ENCODE results near the gene PRR5.
"Not testable (repeated sequence)": the region's sequence is repeated elsewhere in the genome, so short reads cannot be mapped to it uniquely, and the experiment has no call there.

The PRR5 gene

GRCh38 chr22:44676441-44677352 is 25.3 kb upstream of the PRR5 start:
- H3K4me3 ChIP-seq (ENCODE audit: low read length): no peak overlapping the region
- no peaks in the 10 kb centered on the region for H3K36me3 ChIP-seq (ENCODE audit: control insufficient read depth, insufficient read depth, low read length)
- no peak overlapping the region for H3K56ac ChIP-seq (ENCODE audit: low read length)
- H3K18ac ChIP-seq (ENCODE audit: low read length): no peak overlapping the region
- no peak overlapping the region for H2BK5ac ChIP-seq (ENCODE audit: low read length)
- H2AK5ac ChIP-seq (ENCODE audit: low read length): no peak overlapping the region
- no peak overlapping the region for H3K4me2 ChIP-seq (ENCODE audit: low read length)
- DNase-seq: no peak
- WGBS (ENCODE audit: extremely low coverage, insufficient coverage, low lambda C conversion rate): no CpG with 5 or more reads among the region's 25 CpGs
- no peak overlapping the region for H4K5ac ChIP-seq (ENCODE audit: low read length)
- H2BK15ac ChIP-seq (replicated peaks; ENCODE audit: low read depth): no peak overlapping the region
- H4K8ac ChIP-seq (ENCODE audit: low read depth, low read length): no peak overlapping the region
- H3K9ac ChIP-seq (ENCODE audit: low read length): no peak overlapping the region
- no peak overlapping the region for H3K4ac ChIP-seq (ENCODE audit: low read depth, low read length)
- no peak overlapping the region for H3K23ac ChIP-seq (ENCODE audit: low read length)
- H3K27ac ChIP-seq (ENCODE audit: low read depth, low read length): no peak overlapping the region
- no peak overlapping the region for H2BK120ac ChIP-seq (ENCODE audit: low read depth, low read length)
- no peaks in the 10 kb centered on the region for H3K4me1 ChIP-seq (ENCODE audit: control insufficient read depth, low read depth, low read length)
- no peaks in the 10 kb centered on the region for H3K27me3 ChIP-seq (ENCODE audit: insufficient read depth, low read length, poor library complexity)
- H3K79me1 ChIP-seq (ENCODE audit: low read length): no peaks in the 10 kb centered on the region
- no peaks in the 10 kb centered on the region for H3K79me2 ChIP-seq (ENCODE audit: control insufficient read depth, insufficient read depth, low read length)

- no peak overlapping the region for H2BK5ac ChIP-seq (ENCODE audit: low read length)
Measured at GRCh38 chr22:44677353-44677840, 24.6 kb upstream of the PRR5 start.

GRCh38 chr22:44677871-44678555 is 24.0 kb upstream of the PRR5 start:
- no peaks in the 10 kb centered on the region for H3K79me1 ChIP-seq (ENCODE audit: low read length)
- no peaks in the 10 kb centered on the region for H3K4me1 ChIP-seq (ENCODE audit: control insufficient read depth, low read depth, low read length)
- no peak overlapping the region for H3K23ac ChIP-seq (ENCODE audit: low read length)
- no peak overlapping the region for H3K18ac ChIP-seq (ENCODE audit: low read length)
- no peaks in the 10 kb centered on the region for H3K79me2 ChIP-seq (ENCODE audit: control insufficient read depth, insufficient read depth, low read length)
- H4K5ac ChIP-seq (ENCODE audit: low read length): no peak overlapping the region
- H2BK15ac ChIP-seq (replicated peaks; ENCODE audit: low read depth): no peak overlapping the region
- no peak for DNase-seq
- no peaks in the 10 kb centered on the region for H3K36me3 ChIP-seq (ENCODE audit: control insufficient read depth, insufficient read depth, low read length)
- no peak overlapping the region for H3K4me2 ChIP-seq (ENCODE audit: low read length)
- no peak overlapping the region for H2BK120ac ChIP-seq (ENCODE audit: low read depth, low read length)
- no peak overlapping the region for H4K8ac ChIP-seq (ENCODE audit: low read depth, low read length)
- WGBS (ENCODE audit: extremely low coverage, insufficient coverage, low lambda C conversion rate): no CpG with 5 or more reads among the region's 18 CpGs
- H3K27ac ChIP-seq (ENCODE audit: low read depth, low read length): no peak overlapping the region
- H3K9ac ChIP-seq (ENCODE audit: low read length): no peak overlapping the region
- no peaks in the 10 kb centered on the region for H3K27me3 ChIP-seq (ENCODE audit: insufficient read depth, low read length, poor library complexity)
- no peak overlapping the region for H3K4me3 ChIP-seq (ENCODE audit: low read length)
- H3K56ac ChIP-seq (ENCODE audit: low read length): no peak overlapping the region
- no peak overlapping the region for H3K4ac ChIP-seq (ENCODE audit: low read depth, low read length)
- H2BK5ac ChIP-seq (ENCODE audit: low read length): no peak overlapping the region
- no peak overlapping the region for H2AK5ac ChIP-seq (ENCODE audit: low read length)

More at GRCh38 chr22:44677353-44677840, 24.6 kb upstream of the PRR5 start:
- H2BK120ac ChIP-seq (ENCODE audit: low read depth, low read length): no peak overlapping the region
- no peak overlapping the region for H2AK5ac ChIP-seq (ENCODE audit: low read length)
- H3K27me3 ChIP-seq (ENCODE audit: insufficient read depth, low read length, poor library complexity): no peaks in the 10 kb centered on the region
- no peak overlapping the region for H3K18ac ChIP-seq (ENCODE audit: low read length)
- H3K4me2 ChIP-seq (ENCODE audit: low read length): no peak overlapping the region
- no peak for DNase-seq
- H3K36me3 ChIP-seq (ENCODE audit: control insufficient read depth, insufficient read depth, low read length): no peaks in the 10 kb centered on the region
- no peaks in the 10 kb centered on the region for H3K79me1 ChIP-seq (ENCODE audit: low read length)
- no peaks in the 10 kb centered on the region for H3K4me1 ChIP-seq (ENCODE audit: control insufficient read depth, low read depth, low read length)
- H3K4me3 ChIP-seq (ENCODE audit: low read length): no peak overlapping the region
- no peak overlapping the region for H3K23ac ChIP-seq (ENCODE audit: low read length)
- no peaks in the 10 kb centered on the region for H3K79me2 ChIP-seq (ENCODE audit: control insufficient read depth, insufficient read depth, low read length)
- no peak overlapping the region for H3K56ac ChIP-seq (ENCODE audit: low read length)
- H3K27ac ChIP-seq (ENCODE audit: low read depth, low read length): no peak overlapping the region
- H2BK15ac ChIP-seq (replicated peaks; ENCODE audit: low read depth): no peak overlapping the region
- H4K5ac ChIP-seq (ENCODE audit: low read length): no peak overlapping the region
- H3K4ac ChIP-seq (ENCODE audit: low read depth, low read length): no peak overlapping the region
- WGBS (ENCODE audit: extremely low coverage, insufficient coverage, low lambda C conversion rate): no CpG with 5 or more reads among the region's 10 CpGs
- H4K8ac ChIP-seq (ENCODE audit: low read depth, low read length): no peak overlapping the region
- no peak overlapping the region for H3K9ac ChIP-seq (ENCODE audit: low read length)

- WGBS (ENCODE audit: extremely low coverage, insufficient coverage, low lambda C conversion rate): no CpG with 5 or more reads among the region's 18 CpGs
- H4K8ac ChIP-seq (ENCODE audit: low read depth, low read length): no peak overlapping the region
- no peaks in the 10 kb centered on the region for H3K4me1 ChIP-seq (ENCODE audit: control insufficient read depth, low read depth, low read length)
Measured at GRCh38 chr22:44678556-44679305, 23.3 kb upstream of the PRR5 start.

GRCh38 chr22:44679306-44679647 is 22.7 kb upstream of the PRR5 start:
- not testable (repeated sequence) for H2AK5ac ChIP-seq (ENCODE audit: low read length); H3K27me3 ChIP-seq (ENCODE audit: insufficient read depth, low read length, poor library complexity); H3K4me2 ChIP-seq (ENCODE audit: low read length); H3K79me1 ChIP-seq (ENCODE audit: low read length); H3K4ac ChIP-seq (ENCODE audit: low read depth, low read length); H3K36me3 ChIP-seq (ENCODE audit: control insufficient read depth, insufficient read depth, low read length); H3K4me1 ChIP-seq (ENCODE audit: control insufficient read depth, low read depth, low read length); H2BK15ac ChIP-seq (replicated peaks; ENCODE audit: low read depth); H3K79me2 ChIP-seq (ENCODE audit: control insufficient read depth, insufficient read depth, low read length); H4K8ac ChIP-seq (ENCODE audit: low read depth, low read length); H3K23ac ChIP-seq (ENCODE audit: low read length); H3K27ac ChIP-seq (ENCODE audit: low read depth, low read length); H2BK5ac ChIP-seq (ENCODE audit: low read length); H3K4me3 ChIP-seq (ENCODE audit: low read length); H3K56ac ChIP-seq (ENCODE audit: low read length); H2BK120ac ChIP-seq (ENCODE audit: low read depth, low read length); H3K18ac ChIP-seq (ENCODE audit: low read length); H4K5ac ChIP-seq (ENCODE audit: low read length); DNase-seq; H3K9ac ChIP-seq (ENCODE audit: low read length)
- no CpG with 5 or more reads among the region's 9 CpGs for WGBS (ENCODE audit: extremely low coverage, insufficient coverage, low lambda C conversion rate)

More at GRCh38 chr22:44678556-44679305, 23.3 kb upstream of the PRR5 start:
- Histone ChIP-seq H3K9ac (ENCODE audit: low read length) (no peak overlapping the region), H2BK15ac (replicated peaks; ENCODE audit: low read depth) (no peak overlapping the region), H3K4ac (ENCODE audit: low read depth, low read length) (no peak overlapping the region), H3K23ac (ENCODE audit: low read length) (no peak overlapping the region), H3K27me3 (ENCODE audit: insufficient read depth, low read length, poor library complexity) (no peaks in the 10 kb centered on the region), H2BK120ac (ENCODE audit: low read depth, low read length) (no peak overlapping the region), H3K4me3 (ENCODE audit: low read length) (no peak overlapping the region), H3K18ac (ENCODE audit: low read length) (no peak overlapping the region), H3K79me1 (ENCODE audit: low read length) (no peaks in the 10 kb centered on the region), H2BK5ac (ENCODE audit: low read length) (no peak overlapping the region), H3K56ac (ENCODE audit: low read length) (no peak overlapping the region), H3K79me2 (ENCODE audit: control insufficient read depth, insufficient read depth, low read length) (no peaks in the 10 kb centered on the region), H3K36me3 (ENCODE audit: control insufficient read depth, insufficient read depth, low read length) (no peaks in the 10 kb centered on the region), H3K4me2 (ENCODE audit: low read length) (no peak overlapping the region), H4K5ac (ENCODE audit: low read length) (no peak overlapping the region), H3K27ac (ENCODE audit: low read depth, low read length) (no peak overlapping the region), H2AK5ac (ENCODE audit: low read length) (no peak overlapping the region)
- DNase-seq: no peak
